ENCODE data around the gene ZNF200. TPM values are rescaled to one million over a fixed set of nuclear protein-coding genes. Genes with fewer than 3 reads are reported as not detected.

The ZNF200 gene, protein sequence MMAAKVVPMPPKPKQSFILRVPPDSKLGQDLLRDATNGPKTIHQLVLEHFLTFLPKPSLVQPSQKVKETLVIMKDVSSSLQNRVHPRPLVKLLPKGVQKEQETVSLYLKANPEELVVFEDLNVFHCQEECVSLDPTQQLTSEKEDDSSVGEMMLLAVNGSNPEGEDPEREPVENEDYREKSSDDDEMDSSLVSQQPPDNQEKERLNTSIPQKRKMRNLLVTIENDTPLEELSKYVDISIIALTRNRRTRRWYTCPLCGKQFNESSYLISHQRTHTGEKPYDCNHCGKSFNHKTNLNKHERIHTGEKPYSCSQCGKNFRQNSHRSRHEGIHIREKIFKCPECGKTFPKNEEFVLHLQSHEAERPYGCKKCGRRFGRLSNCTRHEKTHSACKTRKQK
- total RNA-seq (2014; rRNA removed) (4.7 and 5.0 TPM in 2 replicates), Bru-seq, nascent RNA (percentile 60 among the genes with signal in this experiment), BruChase-seq, experiment 1, labeled RNA remaining after a 6-hour chase (percentile 70 among the genes with signal in this experiment), BruChase-seq, experiment 2, labeled RNA remaining after a 2-hour chase (percentile 72 among the genes with signal in this experiment)
- long read RNA-seq, full-length matches to known transcripts = 13 of 15 reads
- long read RNA-seq, partial matches to known transcripts = 0 of 15 reads
- long read RNA-seq, other reads (novel, unspliced or antisense) = 2 of 15 reads

GRCh38 chr16:3234857-3235561, at the start of gene ZNF200:
TSS of gene ZNF200 (minus strand) at chr16:3235158. CDS start at chr16:3233755, 1,403 bp downstream.
- H3K36me3 ChIP-seq (ENCODE audit: low read depth, low read length) = peaks cover 37% of the 10 kb centered on the region
- H3K4me2 ChIP-seq (ENCODE audit: low read length) = peak within 1 kb of the TSS; percentile 95
- TF ChIP-seq EZH2phosphoT487 (IDR thresholded peaks at IDR 0.05; ENCODE audit: borderline replicate concordance, low read length) = no peak
- no peak for TF ChIP-seq CTCF (conservative IDR thresholded peaks at IDR 0.05; ENCODE audit: low read depth, low read length)
- TF ChIP-seq EZH2 (IDR thresholded peaks at IDR 0.05; ENCODE audit: low read length, unreplicated experiment) = no peak
- DNase-seq (peak; percentile 90), ATAC-seq (peak; percentile 98)
- no peaks in the 10 kb centered on the region for H3F3A ChIP-seq (ENCODE audit: low read length, unreplicated experiment)
- H3K27me3 ChIP-seq (ENCODE audit: low read length) = no peaks in the 10 kb centered on the region
- peaks cover 15% of the 10 kb centered on the region for H3K79me2 ChIP-seq (ENCODE audit: low read length)
- no TSS peak for BruUV-seq (replicated peaks)
- no peaks in the 10 kb centered on the region for H4K20me1 ChIP-seq (ENCODE audit: low read length)
- CTCF ChIA-PET = no interaction called here
- no peaks in the 10 kb centered on the region for H3K9me2 ChIP-seq (replicated peaks; ENCODE audit: low read length)
- POLR2A ChIA-PET (ENCODE audit: unreplicated experiment) = interaction anchor here (0.6 kb wide), 1 partner anchor 129 kb away, joined by 15 read pairs; no protein-coding TSS in a partner anchor
- peak within 1 kb of the TSS; percentile 78 for H3K27ac ChIP-seq (ENCODE audit: low read length)
- peaks cover 8% of the 10 kb centered on the region; the same call in 1 of the 2 replicates for H3K4me1 ChIP-seq (ENCODE audit: insufficient read depth, low read length)
- peak within 1 kb of the TSS; percentile 92 for H3K9ac ChIP-seq (ENCODE audit: low read length)
- intact Hi-C loops (cut with micrococcal nuclease) = no loop called here
- H3K4me3 ChIP-seq (ENCODE audit: low read length) = peak within 1 kb of the TSS; percentile 90
- no peaks in the 10 kb centered on the region; the same call in 1 of the 2 replicates for H3K9me3 ChIP-seq (ENCODE audit: low read length)
- peak within 1 kb of the TSS; percentile 89 for H2AFZ ChIP-seq (ENCODE audit: low read length)

- DNase-seq (no peak), ATAC-seq (no peak)
- Histone ChIP-seq H3K9me2 (replicated peaks; ENCODE audit: low read length) (no peaks in the 10 kb centered on the region), H3F3A (ENCODE audit: low read length, unreplicated experiment) (no peaks in the 10 kb centered on the region), H3K79me2 (ENCODE audit: low read length) (peaks cover 50% of the 10 kb centered on the region), H3K4me3 (ENCODE audit: low read length) (peak overlapping the region; percentile 76), H4K20me1 (ENCODE audit: low read length) (0 out of 2 replicates have a peak, but pooled peaks cover 8% of the 10 kb centered on the region), H3K9me3 (ENCODE audit: low read length) (no peaks in the 10 kb centered on the region), H3K27me3 (ENCODE audit: low read length) (no peaks in the 10 kb centered on the region), H3K4me2 (ENCODE audit: low read length) (peak overlapping the region; percentile 95), H3K27ac (ENCODE audit: low read length) (peak overlapping the region; percentile 98), H3K36me3 (ENCODE audit: low read depth, low read length) (peaks cover 30% of the 10 kb centered on the region), H3K4me1 (ENCODE audit: insufficient read depth, low read length) (peaks cover 6% of the 10 kb centered on the region), H3K9ac (ENCODE audit: low read length) (peak overlapping the region; percentile 97), H2AFZ (ENCODE audit: low read length) (peak overlapping the region; percentile 92)
- intact Hi-C loops (cut with micrococcal nuclease) = loop anchor here (1.0 kb wide), 2 partner anchors 19 to 118 kb away; partner anchors contain the start of genes ZNF174 and ZSCAN32
- BruUV-seq (replicated peaks) = TSS peak; percentile 46
- ChIA-PET CTCF (interaction anchor here (0.6 kb wide), 1 partner anchor 359 kb away, joined by 3 read pairs; no protein-coding TSS in a partner anchor), POLR2A (ENCODE audit: unreplicated experiment) (interaction anchor here (0.6 kb wide), 1 partner anchor 19 kb away, joined by 6 read pairs; no protein-coding TSS in a partner anchor)
- TF ChIP-seq EZH2 (IDR thresholded peaks at IDR 0.05; ENCODE audit: low read length, unreplicated experiment) (no peak), EZH2phosphoT487 (IDR thresholded peaks at IDR 0.05; ENCODE audit: borderline replicate concordance, low read length) (no peak), CTCF (conservative IDR thresholded peaks at IDR 0.05; ENCODE audit: low read depth, low read length) (no peak)
Observed at GRCh38 chr16:3283543-3284447, 48.8 kb upstream of the ZNF200 start.

Measured in PC-3 (cell line).